GM12872 (cell line): ENCODE measurements around the gene FDCSP.

ENCODE experiments used
- TF ChIP-seq, protein P1 (sequence below): IDR thresholded peaks from 3 replicates; pipeline ENCODE4 v1.5.1; 2011; ENCODE audit warnings: low read depth, mild to moderate bottlenecking, low read length, moderate library complexity; ENCODE audit not compliant: insufficient read depth

FDCSP gene

DNA sequence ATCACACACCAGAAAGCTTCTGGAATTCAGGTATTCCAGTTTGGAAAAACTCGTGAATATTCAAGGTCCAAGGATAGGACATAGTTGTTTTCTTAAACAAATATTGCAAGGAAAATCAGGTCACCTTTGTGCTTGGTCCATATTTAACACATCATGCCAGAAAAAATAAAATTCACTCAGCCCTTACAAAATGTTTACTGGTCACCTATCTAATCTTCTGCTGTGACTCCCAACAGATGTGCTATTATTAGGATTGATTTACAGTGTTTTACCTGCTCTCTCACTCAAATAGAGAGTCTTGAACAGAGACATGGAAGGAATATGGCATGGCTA lies 26.0 kb downstream of the FDCSP start:
- TF ChIP-seq, protein P1, sequence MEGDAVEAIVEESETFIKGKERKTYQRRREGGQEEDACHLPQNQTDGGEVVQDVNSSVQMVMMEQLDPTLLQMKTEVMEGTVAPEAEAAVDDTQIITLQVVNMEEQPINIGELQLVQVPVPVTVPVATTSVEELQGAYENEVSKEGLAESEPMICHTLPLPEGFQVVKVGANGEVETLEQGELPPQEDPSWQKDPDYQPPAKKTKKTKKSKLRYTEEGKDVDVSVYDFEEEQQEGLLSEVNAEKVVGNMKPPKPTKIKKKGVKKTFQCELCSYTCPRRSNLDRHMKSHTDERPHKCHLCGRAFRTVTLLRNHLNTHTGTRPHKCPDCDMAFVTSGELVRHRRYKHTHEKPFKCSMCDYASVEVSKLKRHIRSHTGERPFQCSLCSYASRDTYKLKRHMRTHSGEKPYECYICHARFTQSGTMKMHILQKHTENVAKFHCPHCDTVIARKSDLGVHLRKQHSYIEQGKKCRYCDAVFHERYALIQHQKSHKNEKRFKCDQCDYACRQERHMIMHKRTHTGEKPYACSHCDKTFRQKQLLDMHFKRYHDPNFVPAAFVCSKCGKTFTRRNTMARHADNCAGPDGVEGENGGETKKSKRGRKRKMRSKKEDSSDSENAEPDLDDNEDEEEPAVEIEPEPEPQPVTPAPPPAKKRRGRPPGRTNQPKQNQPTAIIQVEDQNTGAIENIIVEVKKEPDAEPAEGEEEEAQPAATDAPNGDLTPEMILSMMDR = no peak

DNA sequence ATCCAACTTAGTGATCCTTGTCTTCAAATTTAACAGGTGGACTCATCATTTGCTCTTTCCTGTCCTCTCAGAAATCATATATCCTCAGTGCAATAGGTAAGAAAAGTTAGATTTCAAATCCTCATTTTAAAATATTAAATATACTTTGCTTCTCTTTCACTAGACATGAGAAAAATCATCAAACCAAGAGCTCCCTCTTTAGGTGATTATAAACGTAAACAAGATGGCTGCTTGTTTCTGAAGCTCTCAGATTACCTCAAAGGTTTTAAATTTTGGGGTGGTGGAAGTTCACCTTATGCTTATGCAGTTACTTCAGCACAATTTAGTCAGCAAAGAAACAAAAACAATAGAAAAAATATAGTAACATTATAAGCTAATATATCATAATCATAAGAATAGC lies 43.8 kb downstream of the FDCSP start:
- TF ChIP-seq, protein P1 = no peak

DNA sequence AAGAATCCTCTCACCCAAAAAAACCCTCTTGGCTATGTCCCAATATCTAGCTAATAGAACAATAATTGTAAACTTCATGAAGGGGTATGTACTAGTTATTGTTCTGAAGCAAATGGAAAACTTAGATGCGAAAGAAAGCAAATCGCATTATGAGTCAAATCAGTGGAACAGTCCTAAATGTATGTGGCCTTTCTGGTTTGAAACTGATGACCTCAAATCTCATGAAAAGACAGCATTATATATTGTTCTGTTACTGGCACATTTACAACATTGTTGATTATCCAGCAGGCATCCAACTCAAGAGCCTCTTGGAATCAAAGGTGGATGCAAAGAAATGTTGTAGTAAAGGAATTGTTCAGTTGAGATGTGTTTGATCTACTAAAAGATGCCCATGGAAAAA lies 51.2 kb downstream of the FDCSP start:
- TF ChIP-seq, protein P1 = no peak

DNA sequence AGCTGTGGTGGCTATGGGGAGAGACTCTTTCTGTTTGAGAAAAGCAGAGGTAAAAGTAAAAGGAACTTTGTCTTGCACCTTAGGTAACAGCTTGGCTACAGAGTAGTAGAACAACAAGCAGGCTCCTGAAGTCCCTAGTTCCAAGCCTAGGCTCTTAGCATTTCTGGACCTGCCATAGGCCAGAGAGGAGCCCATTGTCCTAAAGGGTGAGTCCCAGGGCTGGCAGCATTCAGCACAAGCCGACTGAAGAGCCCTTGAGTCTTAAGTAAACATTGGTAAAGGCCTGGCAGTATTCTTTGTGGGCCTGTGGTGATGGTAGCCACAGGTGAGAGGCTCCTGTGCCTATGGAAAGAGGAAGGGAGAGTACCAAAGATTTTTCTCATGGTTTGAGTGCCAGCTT lies 54.6 kb downstream of the FDCSP start:
- TF ChIP-seq, protein P1 = no peak
